Prostate gland (tissue), 2 donors: ENCODE measurements around the gene TMF1.

Experiments used
- POLR2AphosphoS5 ChIP-seq: sonication (generic); formaldehyde crosslinking; IDR thresholded peaks from one replicate; pipeline ENCODE4 v1.6.1; 2017; ENCODE audit warnings: antibody characterized with exemption
- TF ChIP-seq, protein P1 (sequence below), 4 experiments: fragments of 200-600 bp in 2 of 4; fragments of 450-650 bp in 2 of 4; sonication (generic) in 2 of 4; IDR thresholded peaks; 1 replicate in 3 of 4; 2 replicates in 1 of 4; pipeline ENCODE4 v1.5.1; 2016 to 2019; ENCODE audit warnings: antibody characterized with exemption in 4 of 4, mild to moderate bottlenecking in 2 of 4, moderate library complexity in 2 of 4

DNA sequence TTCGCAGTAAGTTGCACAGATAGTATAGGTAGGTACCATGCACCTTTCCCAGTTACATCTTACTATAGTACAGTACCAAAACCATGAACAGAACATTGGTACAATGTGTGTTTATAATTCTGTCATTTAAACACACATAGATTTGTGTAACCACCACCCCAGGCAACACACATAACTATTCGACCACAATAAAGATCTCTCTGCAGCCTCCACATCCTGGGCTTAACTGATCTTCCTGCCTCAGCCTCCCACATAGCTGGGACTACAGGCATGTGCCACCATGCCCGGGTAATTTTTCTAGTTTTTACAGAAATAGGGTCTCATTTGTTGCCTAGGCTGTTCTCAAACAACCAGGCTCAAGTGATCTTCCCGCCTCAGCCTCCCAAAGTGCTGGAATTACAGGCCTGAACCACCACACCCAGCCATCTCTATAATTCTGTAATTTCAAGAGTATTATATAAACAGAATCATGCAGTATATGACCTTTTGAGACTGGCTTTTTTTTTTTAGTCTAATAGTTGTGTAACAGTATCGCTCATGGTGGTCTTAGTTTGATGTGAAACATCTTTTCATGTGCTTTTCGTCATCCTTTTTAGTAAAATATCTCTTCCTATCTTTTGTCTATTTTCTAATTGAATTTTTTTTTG lies 13.3 kb upstream of the TMF1 start:
- no peak for TF ChIP-seq POLR2AphosphoS5
- TF ChIP-seq, protein P1, sequence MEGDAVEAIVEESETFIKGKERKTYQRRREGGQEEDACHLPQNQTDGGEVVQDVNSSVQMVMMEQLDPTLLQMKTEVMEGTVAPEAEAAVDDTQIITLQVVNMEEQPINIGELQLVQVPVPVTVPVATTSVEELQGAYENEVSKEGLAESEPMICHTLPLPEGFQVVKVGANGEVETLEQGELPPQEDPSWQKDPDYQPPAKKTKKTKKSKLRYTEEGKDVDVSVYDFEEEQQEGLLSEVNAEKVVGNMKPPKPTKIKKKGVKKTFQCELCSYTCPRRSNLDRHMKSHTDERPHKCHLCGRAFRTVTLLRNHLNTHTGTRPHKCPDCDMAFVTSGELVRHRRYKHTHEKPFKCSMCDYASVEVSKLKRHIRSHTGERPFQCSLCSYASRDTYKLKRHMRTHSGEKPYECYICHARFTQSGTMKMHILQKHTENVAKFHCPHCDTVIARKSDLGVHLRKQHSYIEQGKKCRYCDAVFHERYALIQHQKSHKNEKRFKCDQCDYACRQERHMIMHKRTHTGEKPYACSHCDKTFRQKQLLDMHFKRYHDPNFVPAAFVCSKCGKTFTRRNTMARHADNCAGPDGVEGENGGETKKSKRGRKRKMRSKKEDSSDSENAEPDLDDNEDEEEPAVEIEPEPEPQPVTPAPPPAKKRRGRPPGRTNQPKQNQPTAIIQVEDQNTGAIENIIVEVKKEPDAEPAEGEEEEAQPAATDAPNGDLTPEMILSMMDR (IDR thresholded peaks at IDR 0.05), result no peak
